H7 (cell line): ENCODE measurements around the gene TNFRSF18. TPM values are rescaled to one million over a fixed set of nuclear protein-coding genes. Genes with fewer than 3 reads are reported as not detected.
"Not testable (repeated sequence)": the region's sequence is repeated elsewhere in the genome, so short reads cannot be mapped to it uniquely, and the experiment has no call there.

ENCODE experiments used
- DNase-seq: peaks from one replicate; pipeline ENCODE4 v3.0.0; 2012
- H3K27me3 ChIP-seq: 2 replicates; pipeline ENCODE4 v1.6.0; 2011; ENCODE audit warnings: mild to moderate bottlenecking, low read length; ENCODE audit not compliant: control insufficient read depth, insufficient read depth
- H3K36me3 ChIP-seq: replicated peaks from 2 replicates; pipeline ENCODE4 v1.5.1; 2011; ENCODE audit warnings: low read length; ENCODE audit not compliant: control insufficient read depth, insufficient read depth
- H3K4me3 ChIP-seq: 2 replicates; pipeline ENCODE4 v1.5.1; 2011; ENCODE audit warnings: low read depth, mild to moderate bottlenecking, control low read depth, low read length, moderate library complexity; ENCODE audit not compliant: insufficient read depth
- total RNA-seq: library from RNA; depleted of rRNA; stranded (reverse); fragments of >200 nt; shearing (Covaris generic); gene quantifications from 2 replicates; pipeline ENCODE4 v1.2.3, GENCODE V29; 2014

The TNFRSF18 gene
- total RNA-seq, 1 experiment from 2014 or later, result not detected

DNA sequence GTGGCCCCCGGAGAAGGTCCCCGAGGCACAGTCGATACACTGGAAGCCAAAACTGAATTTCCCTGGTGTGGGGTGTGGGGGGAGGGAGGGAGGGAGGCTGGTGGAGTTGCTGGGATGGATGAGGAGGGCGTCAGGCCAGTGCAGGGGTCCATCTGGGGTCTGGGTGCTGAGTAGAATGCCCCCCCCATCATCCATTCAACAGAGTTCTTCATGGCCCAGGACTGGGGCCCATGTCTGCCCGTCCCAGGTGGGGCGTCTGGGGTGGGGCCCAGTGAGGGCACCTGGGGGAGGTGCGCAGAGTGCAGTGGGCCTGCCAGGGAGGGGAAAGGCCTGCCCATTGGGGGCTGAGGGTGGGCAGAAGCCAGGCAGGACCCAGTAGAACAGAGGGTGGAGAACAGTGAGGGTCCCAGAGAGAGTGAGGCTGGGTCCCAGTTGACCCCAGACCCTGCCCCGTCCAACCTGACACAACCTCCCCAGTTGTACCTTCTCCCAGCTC, 1.9 kb downstream of the TNFRSF18 start:
- DNase-seq, result peak; percentile 57
- Histone ChIP-seq H3K36me3 (no peaks in the 10 kb centered on the region), H3K4me3 (no peak overlapping the region), H3K27me3 (peaks cover 5% of the 10 kb centered on the region)

DNA sequence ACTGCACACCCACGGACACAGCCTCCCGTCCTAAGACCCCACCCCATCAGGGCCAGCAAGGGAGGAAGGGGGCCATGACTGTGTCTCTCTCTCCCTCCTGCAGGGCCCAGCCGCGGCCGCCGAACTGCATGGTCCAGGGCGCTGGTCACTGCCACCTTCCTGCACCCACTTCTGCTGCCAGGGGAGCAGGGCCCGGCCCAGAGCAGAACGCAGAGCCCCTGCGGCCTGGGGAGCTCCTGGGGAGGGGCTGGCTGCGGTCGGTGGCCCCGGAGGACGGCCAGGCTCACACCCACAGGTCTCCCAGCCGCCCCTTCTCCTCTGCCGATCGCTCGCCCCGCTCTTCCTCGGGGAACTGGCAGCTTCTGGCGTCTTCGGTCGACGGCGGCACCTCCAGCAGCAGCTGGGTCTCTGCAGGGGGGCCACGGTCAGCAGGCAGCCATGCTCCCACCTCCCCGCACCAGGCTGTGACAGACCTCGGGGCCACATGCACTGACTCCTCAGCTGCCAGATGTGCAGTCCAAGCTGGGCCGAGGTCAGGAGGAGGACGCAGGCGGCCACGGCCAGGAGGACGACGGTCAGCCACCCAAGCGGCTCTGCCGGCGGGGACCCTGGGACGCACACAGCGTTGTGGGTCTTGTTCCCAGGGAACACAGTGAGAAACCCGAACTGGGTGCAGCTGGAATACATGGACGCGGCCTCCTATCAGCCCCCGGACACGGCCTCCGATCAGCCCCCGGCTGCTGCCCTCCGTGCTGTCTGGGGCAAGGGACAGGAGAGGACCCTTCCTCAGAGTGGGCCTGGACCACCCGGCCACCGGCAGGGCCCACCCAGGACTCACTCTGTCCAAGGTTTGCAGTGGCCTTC, 2.6 kb downstream of the TNFRSF18 start:
- no peak overlapping the region for H3K4me3 ChIP-seq
- peak; percentile 74 for DNase-seq
- peaks cover 5% of the 10 kb centered on the region for H3K27me3 ChIP-seq
- H3K36me3 ChIP-seq, result no peaks in the 10 kb centered on the region

DNA sequence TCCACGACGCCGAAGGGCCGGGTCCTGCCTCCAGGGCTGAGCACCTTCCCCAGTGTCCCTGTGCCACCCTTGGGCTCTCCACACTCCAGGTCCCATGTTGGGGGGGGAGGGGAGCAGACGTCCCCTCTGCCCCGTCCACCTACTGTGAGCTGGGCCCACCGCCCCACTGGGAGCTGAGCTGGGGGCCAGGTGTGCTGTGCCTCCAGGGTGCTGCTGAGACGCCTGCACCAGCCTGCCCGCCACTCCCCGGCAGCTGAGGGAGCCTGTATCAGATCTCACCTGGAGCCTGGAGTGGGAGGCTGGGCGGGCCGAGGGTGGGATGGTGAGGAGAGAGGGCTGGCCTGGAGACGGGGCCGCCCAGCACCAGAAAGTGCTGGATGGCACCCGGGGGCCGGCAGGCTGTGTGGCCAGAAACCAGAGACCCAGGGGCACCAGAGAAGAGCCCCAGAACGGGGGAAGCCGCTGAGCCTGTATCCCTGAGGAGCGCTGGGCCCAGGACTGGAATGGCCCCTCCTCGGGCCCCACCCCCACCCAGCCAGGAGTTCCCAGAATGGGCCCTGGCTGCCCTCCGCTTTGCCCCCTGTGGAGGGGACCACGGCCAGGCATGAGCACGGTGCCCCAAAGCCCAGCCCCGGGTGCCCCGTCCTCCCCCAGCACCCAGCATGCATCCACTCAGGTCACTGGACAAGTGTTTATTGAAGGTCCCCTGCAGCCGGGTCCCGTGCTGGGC, 3.4 kb downstream of the TNFRSF18 start:
- DNase-seq, result peak; percentile 82
- H3K27me3 ChIP-seq, result peaks cover 5% of the 10 kb centered on the region
- H3K36me3 ChIP-seq, result no peaks in the 10 kb centered on the region
- no peak overlapping the region for H3K4me3 ChIP-seq

- Histone ChIP-seq H3K27me3 (peaks cover 2% of the 10 kb centered on the region), H3K4me3 (peak overlapping the region; percentile 56), H3K36me3 (no peaks in the 10 kb centered on the region)
- DNase-seq, result peak; percentile 97
Observed at GRCh38 chr1:1200876-1201810, 5.2 kb downstream of the TNFRSF18 start.

DNA sequence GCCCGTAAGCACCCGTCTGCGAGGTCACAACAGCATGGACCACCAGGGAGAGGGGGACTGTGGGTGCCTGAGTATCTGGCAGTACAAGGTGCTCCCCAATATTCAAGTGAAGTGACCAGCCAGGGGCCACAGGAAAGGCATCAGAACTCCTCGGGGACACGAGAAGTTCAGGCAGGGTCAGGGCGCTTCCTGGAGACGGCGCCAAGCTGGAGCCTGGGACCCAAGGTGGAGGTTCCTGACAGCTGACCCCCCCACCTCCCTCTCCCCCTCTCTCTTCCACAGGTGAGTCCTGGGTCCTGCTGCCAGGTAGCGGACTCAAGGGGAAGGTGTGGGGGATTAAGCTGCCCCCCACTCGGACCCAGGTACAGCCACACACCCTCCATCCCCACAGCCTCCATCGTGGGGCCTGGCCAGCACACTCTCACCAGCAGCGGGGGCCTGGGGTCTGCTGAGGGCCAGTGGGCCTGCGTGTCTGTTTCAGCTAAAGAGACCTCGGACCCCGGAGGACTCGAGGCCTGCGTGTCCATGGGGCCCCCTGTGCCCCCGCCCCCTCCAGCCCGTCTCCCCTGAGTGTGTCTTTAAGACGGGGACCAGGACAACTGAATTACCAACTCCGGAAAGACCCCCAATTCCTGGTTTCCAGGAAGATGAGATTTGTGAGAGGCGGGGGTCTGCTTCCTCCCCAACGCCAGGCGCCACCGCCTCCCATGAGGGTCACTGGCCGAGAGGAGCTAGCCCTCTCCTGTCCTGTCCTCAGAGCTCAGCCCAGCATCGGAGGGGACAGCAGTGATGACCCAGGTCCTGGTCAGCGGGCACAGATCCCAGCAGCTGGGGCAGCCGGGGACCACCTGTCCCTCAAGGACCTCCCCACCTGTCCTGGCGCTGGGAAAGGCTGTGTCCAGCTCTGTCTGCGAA, 6.2 kb downstream of the TNFRSF18 start:
- Histone ChIP-seq H3K27me3 (peaks cover 2% of the 10 kb centered on the region), H3K4me3 (no peak overlapping the region; the same call in 1 of the 2 replicates), H3K36me3 (no peaks in the 10 kb centered on the region)
- DNase-seq, result peak; percentile 84

- Histone ChIP-seq H3K4me3 (no peak overlapping the region), H3K27me3 (peaks cover 2% of the 10 kb centered on the region; the same call in 1 of the 2 replicates), H3K36me3 (no peaks in the 10 kb centered on the region)
- peak; percentile 71 for DNase-seq
Observed at GRCh38 chr1:1199141-1199960, 7.0 kb downstream of the TNFRSF18 start.

DNA sequence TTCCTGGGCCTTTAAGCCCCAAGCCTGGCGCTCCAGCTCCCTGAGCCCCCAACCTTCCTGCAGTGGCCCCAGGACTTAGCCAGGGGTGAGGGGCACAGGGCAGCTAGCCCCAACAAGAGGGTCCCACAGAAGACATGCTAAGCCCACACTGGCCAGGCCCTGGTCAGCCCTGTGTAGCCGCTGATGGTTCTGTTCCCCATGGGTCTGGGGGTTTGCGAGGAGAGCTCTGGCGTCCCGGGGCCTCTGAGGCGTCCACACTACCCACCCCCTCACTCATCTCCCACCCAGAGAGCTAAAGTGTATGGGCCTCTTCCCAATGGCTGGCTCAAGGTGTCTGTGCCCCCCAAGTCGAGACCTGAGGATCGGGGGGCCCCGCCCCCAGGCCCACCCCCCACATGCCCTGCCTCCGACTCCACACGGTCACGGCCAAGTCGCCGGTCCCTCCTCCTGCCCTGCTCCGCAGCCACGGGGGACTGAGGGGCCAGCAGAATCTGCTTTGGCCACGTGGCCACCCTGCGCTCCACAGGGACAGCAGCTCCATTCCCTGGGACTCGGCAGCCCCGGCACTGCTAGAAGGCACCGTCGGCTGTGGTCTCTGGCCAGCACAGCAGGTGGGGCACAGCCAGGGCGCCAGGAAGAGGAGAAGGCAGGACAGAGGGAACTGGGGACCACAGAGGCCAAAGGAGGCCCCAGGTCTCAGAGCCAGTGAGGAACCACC, 7.8 kb downstream of the TNFRSF18 start:
- Histone ChIP-seq H3K36me3 (no peaks in the 10 kb centered on the region), H3K27me3 (peaks cover 2% of the 10 kb centered on the region; the same call in 1 of the 2 replicates), H3K4me3 (no peak overlapping the region)
- peak; percentile 62 for DNase-seq

DNA sequence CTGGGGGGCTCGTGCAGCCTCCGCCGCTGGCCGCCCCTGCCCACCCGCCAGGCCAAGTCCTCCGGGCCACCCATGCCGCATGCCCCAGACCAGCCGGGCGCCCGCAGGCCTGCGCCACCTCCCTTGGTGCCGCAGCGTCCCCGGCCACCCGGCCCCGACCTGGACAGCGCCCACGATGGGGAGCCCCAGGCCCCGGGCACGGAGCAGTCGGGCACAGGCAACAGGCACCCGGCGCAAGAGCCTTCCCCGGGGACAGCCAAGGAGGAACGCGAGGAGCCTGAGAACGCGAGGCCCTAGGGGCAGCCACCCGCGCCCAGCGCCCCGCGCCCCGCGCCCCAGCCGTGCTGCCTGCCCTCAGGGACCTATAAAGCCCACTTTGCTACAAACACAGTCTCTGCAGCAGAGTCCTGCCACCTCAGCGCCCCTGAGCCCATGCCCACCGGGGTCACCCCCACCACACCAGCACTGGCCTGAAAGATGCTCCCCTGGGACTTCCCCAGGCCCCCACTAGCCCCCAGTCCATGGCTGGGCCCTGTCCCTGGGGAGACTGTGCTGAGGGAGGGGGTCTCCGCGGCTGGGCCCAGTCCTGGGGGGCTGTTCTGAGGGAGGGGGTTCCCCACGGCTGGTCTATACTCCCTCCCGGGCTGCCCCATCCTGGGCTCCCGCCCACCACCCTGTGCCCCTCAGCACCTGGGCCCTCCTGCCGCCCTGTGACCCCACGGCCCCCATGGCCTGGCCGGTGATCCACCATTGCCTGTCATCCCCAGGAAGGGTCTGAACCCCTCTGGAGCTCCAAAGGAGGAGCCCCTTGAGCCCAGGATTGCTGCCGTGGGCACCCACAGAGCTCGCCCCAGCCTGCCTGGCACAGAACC, 8.6 kb downstream of the TNFRSF18 start:
- no peaks in the 10 kb centered on the region for H3K36me3 ChIP-seq
- H3K27me3 ChIP-seq, result peaks cover 2% of the 10 kb centered on the region; the same call in 1 of the 2 replicates
- DNase-seq, result peak; percentile 63
- H3K4me3 ChIP-seq, result no peak overlapping the region

GRCh38 chr1:1197188-1197500, 9.2 kb downstream of the TNFRSF18 start:
- DNase-seq, result no peak
- H3K4me3 ChIP-seq, result no peak overlapping the region
- peaks cover 2% of the 10 kb centered on the region; the same call in 1 of the 2 replicates for H3K27me3 ChIP-seq
- no peaks in the 10 kb centered on the region for H3K36me3 ChIP-seq

DNA sequence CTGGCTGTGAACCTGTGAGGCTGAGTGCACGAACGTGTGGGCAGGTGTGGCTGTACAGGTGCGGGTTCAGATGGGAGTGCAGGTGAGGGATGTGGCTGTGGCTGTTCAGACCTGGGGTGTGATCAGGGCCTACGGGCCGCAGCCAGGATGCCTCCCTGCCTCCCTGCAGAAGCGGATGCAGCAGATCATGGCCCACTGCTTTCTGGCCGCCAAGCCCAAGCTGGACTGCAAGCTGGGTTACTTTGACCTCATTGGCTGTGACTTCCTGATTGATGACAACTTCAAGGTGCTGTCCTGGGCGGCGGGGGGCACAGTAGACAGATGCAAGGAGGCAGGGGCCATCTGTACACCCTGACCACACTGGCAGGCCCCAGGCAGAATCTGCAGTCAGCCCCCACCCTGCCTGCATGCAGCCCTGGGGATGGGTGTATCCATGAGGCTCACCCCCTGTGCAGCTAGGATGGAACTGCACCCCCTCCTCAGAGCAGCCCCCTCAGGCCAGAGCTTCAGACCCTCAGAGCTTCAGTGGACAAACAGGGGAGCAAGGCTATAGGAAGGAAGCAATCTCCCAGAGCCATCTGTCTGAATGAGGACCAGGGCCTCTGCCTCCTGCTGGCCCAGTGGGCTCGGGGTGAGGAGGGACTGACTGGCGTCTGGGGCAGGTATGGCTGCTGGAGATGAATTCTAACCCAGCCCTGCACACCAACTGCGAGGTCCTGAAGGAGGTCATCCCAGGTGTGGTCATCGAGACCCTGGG, 9.8 kb downstream of the TNFRSF18 start:
- DNase-seq, result peak; percentile 62
- H3K4me3 ChIP-seq, result no peak overlapping the region
- peaks cover 2% of the 10 kb centered on the region; the same call in 1 of the 2 replicates for H3K27me3 ChIP-seq
- no peaks in the 10 kb centered on the region for H3K36me3 ChIP-seq

DNA sequence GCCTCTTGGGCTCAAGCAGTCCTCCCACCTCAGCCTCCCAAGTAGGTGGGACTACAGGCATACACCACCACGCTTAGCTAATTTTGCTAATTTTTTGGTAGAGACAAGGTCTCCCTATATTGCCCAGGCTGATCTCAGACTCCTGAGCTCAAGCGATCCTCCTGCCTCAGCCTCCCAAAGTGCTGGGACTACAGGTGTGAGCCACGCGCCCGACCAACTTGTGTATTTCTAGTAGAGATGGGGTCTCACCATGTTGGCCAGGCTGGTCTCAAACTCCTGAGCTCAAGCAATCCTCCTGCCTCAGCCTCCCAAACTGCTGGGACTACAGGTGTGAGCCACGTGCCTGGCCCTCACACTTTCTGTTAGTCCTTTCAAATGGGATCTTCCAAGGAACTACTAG, 10.7 kb downstream of the TNFRSF18 start:
- DNase-seq, H3K4me3 ChIP-seq, H3K36me3 ChIP-seq, H3K27me3 ChIP-seq: not testable (repeated sequence)
